K562 (cell line): ENCODE data around the gene TMEM107. TPM values are rescaled to one million over a fixed set of nuclear protein-coding genes. Genes with fewer than 3 reads are reported as not detected.

Experiments
- ATF1 ChIP-seq, 2 experiments: fragments of 450-650 bp in 1 of 2; IDR thresholded peaks; 2 replicates each; pipeline ENCODE4 v1.6.1; 2016; ENCODE audit warnings: missing compliant biosample characterization in 1 of 2, missing genetic modification characterization in 1 of 2
- GABPA ChIP-seq: fragments of 200-800 bp; sonication (Bioruptor generic); conservative IDR thresholded peaks from 2 replicates; pipeline ENCODE4 v1.6.1; 2016; ENCODE audit warnings: low read depth, missing genetic modification characterization, missing compliant biosample characterization
- HNRNPUL1 ChIP-seq: fragments of 200-400 bp; formaldehyde crosslinking; IDR thresholded peaks from 2 replicates; pipeline ENCODE4 v1.6.1; 2017; ENCODE audit warnings: low read length
- NBN ChIP-seq: fragments of 450-650 bp; IDR thresholded peaks from 2 replicates; pipeline ENCODE4 v1.6.1; 2016; ENCODE audit warnings: low read depth, mild to moderate bottlenecking
- POLR3A ChIP-seq: IDR thresholded peaks from 2 replicates; pipeline ENCODE4 v1.6.1; 2011; ENCODE audit warnings: borderline replicate concordance, mild to moderate bottlenecking, moderate library complexity; ENCODE audit not compliant: insufficient read length, insufficient read depth; ENCODE audit errors: extremely low read depth
- SIX5 ChIP-seq, 2 experiments: IDR thresholded peaks; 2 replicates each; pipeline ENCODE4 v1.6.1; 2011; ENCODE audit warnings: low read length in 2 of 2, borderline replicate concordance in 1 of 2, low read depth in 1 of 2, mild to moderate bottlenecking in 1 of 2, moderate library complexity in 1 of 2; ENCODE audit not compliant: insufficient read depth in 1 of 2
- ZNF668 ChIP-seq: fragments of 250-450 bp; sonication (Bioruptor Pico); IDR thresholded peaks from 2 replicates; pipeline ENCODE4 v1.8.0; 2022; ENCODE audit warnings: mild to moderate bottlenecking, inconsistent platforms
- ZNF695 ChIP-seq: fragments of 450-650 bp; formaldehyde crosslinking; IDR thresholded peaks from 2 replicates; pipeline ENCODE4 v1.4.0; 2020; ENCODE audit warnings: mild to moderate bottlenecking, moderate library complexity
- polyA plus RNA-seq, 8 experiments: library from polyadenylated mRNA; depleted of rRNA in 4 of 8; stranded (reverse) in 5 of 8; unstranded in 3 of 8; fragments of >200 nt; fragmentation: Nextera tagmentation in 2 of 8; fragmentation: Illumina TruSeq in 1 of 8; extraction: Ambion mirVana in 2 of 8; extraction: Trizol in 1 of 8; gene quantifications; 2 replicates each; pipeline versions ENCODE4 v1.2.1 to v1.2.3, GENCODE V29; 2011 to 2014; ENCODE audit warnings: inconsistent platforms in 1 of 8, missing spikeins in 1 of 8
- total RNA-seq, 7 experiments: library from RNA; depleted of rRNA in 6 of 7; stranded (reverse); fragments of >200 nt in 6 of 7; fragmentation: Illumina TruSeq in 2 of 7; extraction: Trizol in 2 of 7; gene quantifications; 2 replicates each; pipeline versions ENCODE4 v1.2.1 to v1.2.3, GENCODE V29; 2011 to 2021; ENCODE audit warnings: low replicate concordance in 1 of 7
- TF ChIP-seq, protein P1 (sequence below): sonication (generic); formaldehyde crosslinking; IDR thresholded peaks from 2 replicates; pipeline ENCODE4 v1.8.0; 2022; ENCODE audit warnings: mild to moderate bottlenecking, missing genetic modification reagents
- TF ChIP-seq, protein P2 (sequence below): fragments of 250-450 bp; sonication (Bioruptor Pico); IDR thresholded peaks from 2 replicates; pipeline ENCODE4 v1.8.0; 2022; ENCODE audit warnings: inconsistent platforms, mild to moderate bottlenecking, moderate library complexity, borderline replicate concordance
- TF ChIP-seq, protein P3 (sequence below), 2 experiments: fragments of 150-350 bp in 1 of 2; IDR thresholded peaks; 2 replicates each; pipeline ENCODE4 v1.6.1; 2012 to 2016; ENCODE audit warnings: low read depth in 2 of 2, low read length in 2 of 2, mild to moderate bottlenecking in 1 of 2, moderate library complexity in 1 of 2
- TF ChIP-seq, protein P4 (sequence below): sonication (generic); formaldehyde crosslinking; IDR thresholded peaks from 2 replicates; pipeline ENCODE4 v1.8.0; 2023; ENCODE audit warnings: mild to moderate bottlenecking, missing genetic modification reagents

TMEM107 gene
- total and polyA plus RNA-seq, 9 of the 15 experiments (the other 6 are each of a cell fraction or from before 2014, with no cell fraction given), result 7.1 to 26.2 (median 16.9) TPM

DNA sequence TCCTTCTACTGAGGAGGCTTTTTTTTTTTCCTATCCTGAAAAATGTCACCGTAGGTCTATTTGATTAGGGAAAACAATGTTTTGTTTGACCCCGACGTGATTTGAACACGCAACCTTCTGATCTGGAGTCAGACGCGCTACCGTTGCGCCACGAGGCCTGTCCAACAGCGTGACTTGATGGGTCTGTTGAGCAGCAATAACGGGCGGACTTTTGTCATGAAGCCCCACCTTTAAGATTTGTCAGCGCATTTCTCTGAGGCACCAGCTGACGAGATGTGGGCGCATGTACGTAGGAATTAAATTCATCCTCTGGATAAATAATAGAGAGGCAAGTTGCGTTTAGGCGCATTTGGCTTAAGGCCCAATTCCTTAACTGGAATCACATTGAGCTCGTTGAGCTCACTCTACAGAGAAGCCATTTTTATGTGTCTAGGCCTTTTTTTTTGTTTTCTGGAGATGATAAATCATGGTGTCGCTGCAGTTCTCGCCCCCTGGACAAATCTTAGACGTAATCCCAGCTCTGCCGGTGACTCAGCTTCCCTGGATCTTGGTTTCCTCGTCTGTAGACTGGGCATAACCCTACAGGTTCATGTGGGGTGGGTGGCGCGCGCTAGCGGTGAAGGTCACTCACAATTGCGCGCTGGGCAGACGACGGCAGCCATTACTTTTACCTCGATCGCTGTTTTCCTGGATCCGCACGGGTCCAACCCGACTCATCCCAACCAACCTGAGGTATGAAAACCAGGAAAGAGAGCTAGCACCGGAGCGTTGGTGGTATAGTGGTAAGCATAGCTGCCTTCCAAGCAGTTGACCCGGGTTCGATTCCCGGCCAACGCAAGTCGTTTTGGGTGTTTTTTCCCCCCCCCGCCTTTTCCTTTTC lies 44.8 kb upstream of the TMEM107 start (continued):
- TF ChIP-seq, protein P1, sequence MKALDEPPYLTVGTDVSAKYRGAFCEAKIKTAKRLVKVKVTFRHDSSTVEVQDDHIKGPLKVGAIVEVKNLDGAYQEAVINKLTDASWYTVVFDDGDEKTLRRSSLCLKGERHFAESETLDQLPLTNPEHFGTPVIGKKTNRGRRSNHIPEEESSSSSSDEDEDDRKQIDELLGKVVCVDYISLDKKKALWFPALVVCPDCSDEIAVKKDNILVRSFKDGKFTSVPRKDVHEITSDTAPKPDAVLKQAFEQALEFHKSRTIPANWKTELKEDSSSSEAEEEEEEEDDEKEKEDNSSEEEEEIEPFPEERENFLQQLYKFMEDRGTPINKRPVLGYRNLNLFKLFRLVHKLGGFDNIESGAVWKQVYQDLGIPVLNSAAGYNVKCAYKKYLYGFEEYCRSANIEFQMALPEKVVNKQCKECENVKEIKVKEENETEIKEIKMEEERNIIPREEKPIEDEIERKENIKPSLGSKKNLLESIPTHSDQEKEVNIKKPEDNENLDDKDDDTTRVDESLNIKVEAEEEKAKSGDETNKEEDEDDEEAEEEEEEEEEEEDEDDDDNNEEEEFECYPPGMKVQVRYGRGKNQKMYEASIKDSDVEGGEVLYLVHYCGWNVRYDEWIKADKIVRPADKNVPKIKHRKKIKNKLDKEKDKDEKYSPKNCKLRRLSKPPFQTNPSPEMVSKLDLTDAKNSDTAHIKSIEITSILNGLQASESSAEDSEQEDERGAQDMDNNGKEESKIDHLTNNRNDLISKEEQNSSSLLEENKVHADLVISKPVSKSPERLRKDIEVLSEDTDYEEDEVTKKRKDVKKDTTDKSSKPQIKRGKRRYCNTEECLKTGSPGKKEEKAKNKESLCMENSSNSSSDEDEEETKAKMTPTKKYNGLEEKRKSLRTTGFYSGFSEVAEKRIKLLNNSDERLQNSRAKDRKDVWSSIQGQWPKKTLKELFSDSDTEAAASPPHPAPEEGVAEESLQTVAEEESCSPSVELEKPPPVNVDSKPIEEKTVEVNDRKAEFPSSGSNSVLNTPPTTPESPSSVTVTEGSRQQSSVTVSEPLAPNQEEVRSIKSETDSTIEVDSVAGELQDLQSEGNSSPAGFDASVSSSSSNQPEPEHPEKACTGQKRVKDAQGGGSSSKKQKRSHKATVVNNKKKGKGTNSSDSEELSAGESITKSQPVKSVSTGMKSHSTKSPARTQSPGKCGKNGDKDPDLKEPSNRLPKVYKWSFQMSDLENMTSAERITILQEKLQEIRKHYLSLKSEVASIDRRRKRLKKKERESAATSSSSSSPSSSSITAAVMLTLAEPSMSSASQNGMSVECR (CRISPR knock-in tag), result peak; percentile 70
- TF ChIP-seq ZNF668, result no peak
- TF ChIP-seq, protein P2, sequence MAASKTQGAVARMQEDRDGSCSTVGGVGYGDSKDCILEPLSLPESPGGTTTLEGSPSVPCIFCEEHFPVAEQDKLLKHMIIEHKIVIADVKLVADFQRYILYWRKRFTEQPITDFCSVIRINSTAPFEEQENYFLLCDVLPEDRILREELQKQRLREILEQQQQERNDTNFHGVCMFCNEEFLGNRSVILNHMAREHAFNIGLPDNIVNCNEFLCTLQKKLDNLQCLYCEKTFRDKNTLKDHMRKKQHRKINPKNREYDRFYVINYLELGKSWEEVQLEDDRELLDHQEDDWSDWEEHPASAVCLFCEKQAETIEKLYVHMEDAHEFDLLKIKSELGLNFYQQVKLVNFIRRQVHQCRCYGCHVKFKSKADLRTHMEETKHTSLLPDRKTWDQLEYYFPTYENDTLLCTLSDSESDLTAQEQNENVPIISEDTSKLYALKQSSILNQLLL (CRISPR knock-in tag), result no peak
- TF ChIP-seq ZNF695 (CRISPR knock-in tag), result no peak
- TF ChIP-seq HNRNPUL1, result no peak
- TF ChIP-seq SIX5 (IDR thresholded peaks at IDR 0.05; ENCODE audit: borderline replicate concordance in 1 of 2, insufficient read depth in 1 of 2, low read depth in 1 of 2, low read length in 2 of 2), result no peak
- TF ChIP-seq, protein P3, sequence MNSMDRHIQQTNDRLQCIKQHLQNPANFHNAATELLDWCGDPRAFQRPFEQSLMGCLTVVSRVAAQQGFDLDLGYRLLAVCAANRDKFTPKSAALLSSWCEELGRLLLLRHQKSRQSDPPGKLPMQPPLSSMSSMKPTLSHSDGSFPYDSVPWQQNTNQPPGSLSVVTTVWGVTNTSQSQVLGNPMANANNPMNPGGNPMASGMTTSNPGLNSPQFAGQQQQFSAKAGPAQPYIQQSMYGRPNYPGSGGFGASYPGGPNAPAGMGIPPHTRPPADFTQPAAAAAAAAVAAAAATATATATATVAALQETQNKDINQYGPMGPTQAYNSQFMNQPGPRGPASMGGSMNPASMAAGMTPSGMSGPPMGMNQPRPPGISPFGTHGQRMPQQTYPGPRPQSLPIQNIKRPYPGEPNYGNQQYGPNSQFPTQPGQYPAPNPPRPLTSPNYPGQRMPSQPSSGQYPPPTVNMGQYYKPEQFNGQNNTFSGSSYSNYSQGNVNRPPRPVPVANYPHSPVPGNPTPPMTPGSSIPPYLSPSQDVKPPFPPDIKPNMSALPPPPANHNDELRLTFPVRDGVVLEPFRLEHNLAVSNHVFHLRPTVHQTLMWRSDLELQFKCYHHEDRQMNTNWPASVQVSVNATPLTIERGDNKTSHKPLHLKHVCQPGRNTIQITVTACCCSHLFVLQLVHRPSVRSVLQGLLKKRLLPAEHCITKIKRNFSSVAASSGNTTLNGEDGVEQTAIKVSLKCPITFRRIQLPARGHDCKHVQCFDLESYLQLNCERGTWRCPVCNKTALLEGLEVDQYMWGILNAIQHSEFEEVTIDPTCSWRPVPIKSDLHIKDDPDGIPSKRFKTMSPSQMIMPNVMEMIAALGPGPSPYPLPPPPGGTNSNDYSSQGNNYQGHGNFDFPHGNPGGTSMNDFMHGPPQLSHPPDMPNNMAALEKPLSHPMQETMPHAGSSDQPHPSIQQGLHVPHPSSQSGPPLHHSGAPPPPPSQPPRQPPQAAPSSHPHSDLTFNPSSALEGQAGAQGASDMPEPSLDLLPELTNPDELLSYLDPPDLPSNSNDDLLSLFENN (IDR thresholded peaks at IDR 0.05; ENCODE audit: low read depth in 2 of 2, low read length in 2 of 2), result no peak
- TF ChIP-seq, protein P4, sequence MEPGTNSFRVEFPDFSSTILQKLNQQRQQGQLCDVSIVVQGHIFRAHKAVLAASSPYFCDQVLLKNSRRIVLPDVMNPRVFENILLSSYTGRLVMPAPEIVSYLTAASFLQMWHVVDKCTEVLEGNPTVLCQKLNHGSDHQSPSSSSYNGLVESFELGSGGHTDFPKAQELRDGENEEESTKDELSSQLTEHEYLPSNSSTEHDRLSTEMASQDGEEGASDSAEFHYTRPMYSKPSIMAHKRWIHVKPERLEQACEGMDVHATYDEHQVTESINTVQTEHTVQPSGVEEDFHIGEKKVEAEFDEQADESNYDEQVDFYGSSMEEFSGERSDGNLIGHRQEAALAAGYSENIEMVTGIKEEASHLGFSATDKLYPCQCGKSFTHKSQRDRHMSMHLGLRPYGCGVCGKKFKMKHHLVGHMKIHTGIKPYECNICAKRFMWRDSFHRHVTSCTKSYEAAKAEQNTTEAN (CRISPR knock-in tag), result no peak
- TF ChIP-seq GABPA (tag), result no peak
- TF ChIP-seq POLR3A, result peak; percentile 89
- TF ChIP-seq NBN, result peak; percentile 57; the same call in 1 of the 2 replicates
- TF ChIP-seq ATF1 (CRISPR knock-in tag; IDR thresholded peaks at IDR 0.05), result no peak
- TF ChIP-seq ATF1 (tag; IDR thresholded peaks at IDR 0.05), result peak; percentile 82
